ENCODE data around the gene HLF. TPM values are rescaled to one million over a fixed set of nuclear protein-coding genes. Genes with fewer than 3 reads are reported as not detected.

The HLF gene
- total and polyA plus RNA-seq, 2 donors (not counting 3 experiments of a cell fraction or from before 2014, with no cell fraction given), result not detected

DNA sequence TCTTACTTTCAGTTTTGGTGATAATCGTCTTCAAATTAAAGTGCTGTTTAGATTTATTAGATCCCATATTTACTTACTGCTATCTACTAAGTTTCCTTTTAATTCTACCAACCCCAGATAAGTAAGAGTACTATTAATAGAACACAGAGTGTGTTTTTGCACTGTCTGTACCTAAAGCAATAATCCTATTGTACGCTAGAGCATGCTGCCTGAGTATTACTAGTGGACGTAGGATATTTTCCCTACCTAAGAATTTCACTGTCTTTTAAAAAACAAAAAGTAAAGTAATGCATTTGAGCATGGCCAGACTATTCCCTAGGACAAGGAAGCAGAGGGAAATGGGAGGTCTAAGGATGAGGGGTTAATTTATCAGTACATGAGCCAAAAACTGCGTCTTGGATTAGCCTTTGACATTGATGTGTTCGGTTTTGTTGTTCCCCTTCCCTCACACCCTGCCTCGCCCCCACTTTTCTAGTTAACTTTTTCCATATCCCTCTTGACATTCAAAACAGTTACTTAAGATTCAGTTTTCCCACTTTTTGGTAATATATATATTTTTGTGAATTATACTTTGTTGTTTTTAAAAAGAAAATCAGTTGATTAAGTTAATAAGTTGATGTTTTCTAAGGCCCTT is 56.8 kb downstream of the HLF start:
- intact Hi-C loops (cut with micrococcal nuclease) (no loop called here), dilution Hi-C loops (cut with MboI; ENCODE audit: extremely low pct_ligation_motif_present, low sequenced_read_pairs) (no loop called here)
- DNase-seq (ENCODE audit: low read depth, low spot score) (no peak), FAIRE-seq (no peak)
- Histone ChIP-seq H3K9me3 (replicated peaks; ENCODE audit: control insufficient read depth, insufficient read depth, low read length) (no peaks in the 10 kb centered on the region), H3K4me3 (replicated peaks in 1 of 3; ENCODE audit: insufficient read depth in 1 of 3, low read depth in 1 of 3, low read length in 3 of 3) (no peak overlapping the region), H2AFZ (ENCODE audit: low read depth, low read length) (no peak overlapping the region), H4K20me1 (replicated peaks; ENCODE audit: control insufficient read depth, extremely low read depth, insufficient read depth, low read length) (no peaks in the 10 kb centered on the region), H3K79me2 (ENCODE audit: control insufficient read depth, insufficient read depth, low read length) (no peaks in the 10 kb centered on the region), H3K4me1 (ENCODE audit: control insufficient read depth, extremely low read depth, insufficient read depth, low read length) (no peaks in the 10 kb centered on the region), H3K27me3 (ENCODE audit: control insufficient read depth in 2 of 2, insufficient read depth in 2 of 2, low read length in 2 of 2) (no peaks in the 10 kb centered on the region), H3K27ac (ENCODE audit: insufficient read depth, low read depth, low read length) (no peak overlapping the region), H3K4me2 (ENCODE audit: insufficient read depth, low read length) (no peak overlapping the region), H3K9me1 (replicated peaks; ENCODE audit: control insufficient read depth, extremely low read depth, insufficient read depth, low read length) (no peaks in the 10 kb centered on the region), H3K36me3 (ENCODE audit: control insufficient read depth in 2 of 2, extremely low read depth in 1 of 2, insufficient read depth in 2 of 2, low read length in 2 of 2) (no peaks in the 10 kb centered on the region), H3K9ac (replicated peaks; ENCODE audit: extremely low read depth, insufficient read depth, low read length) (no peak overlapping the region)
- POLR2A ChIA-PET, result no interaction called here
- TF ChIP-seq FOS (IDR thresholded peaks at IDR 0.05; ENCODE audit: borderline replicate concordance, insufficient read depth, low read length), result no peak
- TF ChIP-seq, protein P1, sequence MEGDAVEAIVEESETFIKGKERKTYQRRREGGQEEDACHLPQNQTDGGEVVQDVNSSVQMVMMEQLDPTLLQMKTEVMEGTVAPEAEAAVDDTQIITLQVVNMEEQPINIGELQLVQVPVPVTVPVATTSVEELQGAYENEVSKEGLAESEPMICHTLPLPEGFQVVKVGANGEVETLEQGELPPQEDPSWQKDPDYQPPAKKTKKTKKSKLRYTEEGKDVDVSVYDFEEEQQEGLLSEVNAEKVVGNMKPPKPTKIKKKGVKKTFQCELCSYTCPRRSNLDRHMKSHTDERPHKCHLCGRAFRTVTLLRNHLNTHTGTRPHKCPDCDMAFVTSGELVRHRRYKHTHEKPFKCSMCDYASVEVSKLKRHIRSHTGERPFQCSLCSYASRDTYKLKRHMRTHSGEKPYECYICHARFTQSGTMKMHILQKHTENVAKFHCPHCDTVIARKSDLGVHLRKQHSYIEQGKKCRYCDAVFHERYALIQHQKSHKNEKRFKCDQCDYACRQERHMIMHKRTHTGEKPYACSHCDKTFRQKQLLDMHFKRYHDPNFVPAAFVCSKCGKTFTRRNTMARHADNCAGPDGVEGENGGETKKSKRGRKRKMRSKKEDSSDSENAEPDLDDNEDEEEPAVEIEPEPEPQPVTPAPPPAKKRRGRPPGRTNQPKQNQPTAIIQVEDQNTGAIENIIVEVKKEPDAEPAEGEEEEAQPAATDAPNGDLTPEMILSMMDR (IDR thresholded peaks at IDR 0.05; ENCODE audit: extremely low read depth in 1 of 2, insufficient read depth in 1 of 2, low read depth in 1 of 2, low read length in 2 of 2), result no peak
- no peak for TF ChIP-seq POLR2A (IDR thresholded peaks at IDR 0.05; ENCODE audit: low read depth, low read length)
- TF ChIP-seq GATA2 (IDR thresholded peaks at IDR 0.05; ENCODE audit: insufficient read depth, insufficient read length, low read depth, low read length), result no peak
- TF ChIP-seq, protein P2, sequence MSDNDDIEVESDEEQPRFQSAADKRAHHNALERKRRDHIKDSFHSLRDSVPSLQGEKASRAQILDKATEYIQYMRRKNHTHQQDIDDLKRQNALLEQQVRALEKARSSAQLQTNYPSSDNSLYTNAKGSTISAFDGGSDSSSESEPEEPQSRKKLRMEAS (IDR thresholded peaks at IDR 0.05; ENCODE audit: insufficient read depth, insufficient read length), result no peak
- no peak for TF ChIP-seq EZH2 (IDR thresholded peaks at IDR 0.05; ENCODE audit: borderline replicate concordance, low read depth, low read length, severe bottlenecking)
- TF ChIP-seq POLR2AphosphoS5 (IDR thresholded peaks at IDR 0.05; ENCODE audit: insufficient read depth, low read depth, low read length), result no peak
- no TSS peak for BruUV-seq (replicated peaks)
- CTCF ChIA-PET, result no interaction called here

All from endothelial cell of umbilical vein (primary cell).